ENCODE measurements around the gene ANKZF1. TPM values are rescaled to one million over a fixed set of nuclear protein-coding genes. Genes with fewer than 3 reads are reported as not detected.
A peak's percentile ranks its signal among the peaks of the same experiment; 100 is the strongest.

Gene ANKZF1
- total RNA-seq, 4 donors from 2014 or later, result 20.4 to 34.1 (median 27.6) TPM

DNA sequence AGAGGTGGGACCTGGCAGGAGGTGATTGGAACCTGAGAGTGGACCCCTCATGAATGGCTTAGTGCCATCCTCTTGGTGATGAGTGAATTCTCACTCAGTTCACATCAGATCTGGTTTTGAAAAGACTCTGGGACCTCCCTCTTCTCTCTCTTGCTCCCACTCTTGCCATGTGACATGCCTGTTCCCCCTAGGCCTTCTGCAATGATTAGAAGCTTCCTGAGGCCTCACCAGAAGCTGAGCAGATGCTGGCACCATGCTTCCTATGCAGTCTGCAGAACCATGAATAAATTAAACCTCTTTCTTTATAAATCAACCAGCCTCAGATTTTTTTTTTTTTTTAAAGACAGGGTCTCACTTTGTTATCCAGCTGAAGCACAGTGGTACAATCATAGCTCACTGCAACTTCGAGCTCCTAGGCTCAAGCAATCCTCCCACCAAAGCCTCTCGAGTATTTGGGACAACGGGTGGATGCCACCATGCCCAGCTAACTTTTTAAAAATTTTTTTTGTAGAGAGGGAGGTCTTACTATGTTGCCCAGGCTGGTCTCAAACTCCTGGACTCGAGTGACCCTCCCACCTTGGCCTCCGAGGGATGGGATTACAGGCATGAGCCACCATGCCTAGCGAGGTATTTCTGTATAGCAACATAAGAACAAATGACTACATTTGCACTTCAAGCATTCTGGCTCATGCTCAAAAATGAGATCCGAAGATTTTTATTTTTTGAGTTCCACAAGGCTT lies 25.0 kb upstream of the ANKZF1 start:
- Histone ChIP-seq H3K27me3 (peaks cover 0 to 10% (median 1%) of the 10 kb centered on the region in 4 donors), H3K36me3 (peaks cover 0 to 16% (median 16%) of the 10 kb centered on the region in 4 donors), H3K27ac (replicated peaks in 1 of 4) (no peak overlapping the region), H3K4me1 (peaks cover 17 to 24% (median 23%) of the 10 kb centered on the region in 4 donors), H3K9me3 (no peaks in the 10 kb centered on the region), H3K4me3 (no peak overlapping the region)
- TF ChIP-seq POLR2AphosphoS5 (IDR thresholded peaks at IDR 0.05), result no peak
- TF ChIP-seq, protein P1, sequence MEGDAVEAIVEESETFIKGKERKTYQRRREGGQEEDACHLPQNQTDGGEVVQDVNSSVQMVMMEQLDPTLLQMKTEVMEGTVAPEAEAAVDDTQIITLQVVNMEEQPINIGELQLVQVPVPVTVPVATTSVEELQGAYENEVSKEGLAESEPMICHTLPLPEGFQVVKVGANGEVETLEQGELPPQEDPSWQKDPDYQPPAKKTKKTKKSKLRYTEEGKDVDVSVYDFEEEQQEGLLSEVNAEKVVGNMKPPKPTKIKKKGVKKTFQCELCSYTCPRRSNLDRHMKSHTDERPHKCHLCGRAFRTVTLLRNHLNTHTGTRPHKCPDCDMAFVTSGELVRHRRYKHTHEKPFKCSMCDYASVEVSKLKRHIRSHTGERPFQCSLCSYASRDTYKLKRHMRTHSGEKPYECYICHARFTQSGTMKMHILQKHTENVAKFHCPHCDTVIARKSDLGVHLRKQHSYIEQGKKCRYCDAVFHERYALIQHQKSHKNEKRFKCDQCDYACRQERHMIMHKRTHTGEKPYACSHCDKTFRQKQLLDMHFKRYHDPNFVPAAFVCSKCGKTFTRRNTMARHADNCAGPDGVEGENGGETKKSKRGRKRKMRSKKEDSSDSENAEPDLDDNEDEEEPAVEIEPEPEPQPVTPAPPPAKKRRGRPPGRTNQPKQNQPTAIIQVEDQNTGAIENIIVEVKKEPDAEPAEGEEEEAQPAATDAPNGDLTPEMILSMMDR (IDR thresholded peaks at IDR 0.05), result no peak
- intact Hi-C loops (cut with DNase I), result loop anchor here (5.0 kb wide), 1 partner anchor 42 kb away; the partner anchor contains the start of gene NHEJ1
- 94% methylated on average over 7 of the region's 7 CpGs for WGBS
- DNase-seq (ENCODE audit: extremely low spot score), result no peak

DNA sequence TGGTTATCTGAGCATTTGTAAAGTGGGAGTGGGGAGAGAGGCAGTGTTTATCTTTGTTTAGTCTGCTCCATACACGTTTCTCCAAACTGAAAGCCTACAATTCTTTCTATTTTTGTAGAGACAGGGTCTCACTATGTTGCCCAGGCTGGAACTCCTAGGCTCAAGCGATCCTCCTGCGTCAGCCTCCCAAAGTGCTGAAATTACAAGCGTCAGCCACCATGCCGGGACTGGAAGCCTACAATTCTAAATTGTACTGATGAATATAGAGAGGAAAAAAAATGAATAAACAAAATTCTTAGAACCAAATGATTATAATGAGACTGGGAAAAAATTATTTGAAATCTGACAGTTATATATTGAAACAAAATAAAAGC lies 24.5 kb upstream of the ANKZF1 start:
- no peak for DNase-seq (ENCODE audit: extremely low spot score)
- TF ChIP-seq EP300 (IDR thresholded peaks at IDR 0.05), result no peak
- TF ChIP-seq POLR2A (IDR thresholded peaks at IDR 0.05; ENCODE audit: low read depth), result no peak
- no peak for TF ChIP-seq POLR2AphosphoS5 (IDR thresholded peaks at IDR 0.05)
- TF ChIP-seq, protein P1 (IDR thresholded peaks at IDR 0.05), result no peak
- Histone ChIP-seq H3K27ac (replicated peaks in 1 of 4) (no peak overlapping the region), H3K4me3 (no peak overlapping the region), H3K9me3 (no peaks in the 10 kb centered on the region), H3K36me3 (peaks cover 0 to 22% (median 21%) of the 10 kb centered on the region in 4 donors), H3K27me3 (peaks cover 0 to 5% (median 1%) of the 10 kb centered on the region in 4 donors), H3K4me1 (peaks cover 17 to 24% (median 23%) of the 10 kb centered on the region in 4 donors)
- intact Hi-C loops (cut with DNase I), result loop anchor here (5.0 kb wide), 1 partner anchor 43 kb away; the partner anchor contains the start of gene NHEJ1
- 83% methylated on average over 5 of the region's 5 CpGs for WGBS

DNA sequence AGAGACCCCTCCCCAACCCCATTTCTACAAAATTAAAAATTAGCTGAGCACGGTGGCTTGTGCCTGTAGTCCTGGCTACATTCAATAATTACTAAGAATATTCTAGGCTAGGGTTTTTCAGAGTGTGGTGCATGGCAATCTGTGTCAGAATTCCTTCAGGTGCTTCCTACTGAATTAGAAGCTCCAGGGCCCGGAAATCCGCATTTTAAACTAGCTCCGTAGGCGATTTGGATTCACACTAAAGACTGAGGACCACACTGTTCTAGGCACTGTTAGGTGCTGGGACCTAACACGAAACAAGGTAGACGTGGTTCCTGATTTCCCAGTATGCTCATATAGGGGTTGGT lies 23.7 kb upstream of the ANKZF1 start:
- Histone ChIP-seq H3K4me3 (peak overlapping the region; percentile 71 to 97 (median 78)), H3K36me3 (peaks cover 0 to 30% (median 29%) of the 10 kb centered on the region in 4 donors), H3K4me1 (peaks cover 17 to 24% (median 23%) of the 10 kb centered on the region in 4 donors), H3K27ac (replicated peaks in 1 of 4) (peak overlapping the region; percentile 90 to 99 (median 96)), H3K27me3 (peaks cover 0 to 2% (median 0%) of the 10 kb centered on the region in 4 donors), H3K9me3 (no peaks in the 10 kb centered on the region)
- intact Hi-C loops (cut with DNase I), result loop anchor here (2.0 to 5.0 kb wide), 2 partner anchors 27 to 44 kb away; partner anchors contain the start of genes NHEJ1 and RETREG2
- TF ChIP-seq POLR2A (IDR thresholded peaks at IDR 0.05; ENCODE audit: low read depth) (no peak), POLR2AphosphoS5 (IDR thresholded peaks at IDR 0.05) (no peak), EP300 (IDR thresholded peaks at IDR 0.05) (no peak)
- TF ChIP-seq, protein P1 (IDR thresholded peaks at IDR 0.05), result no peak
- WGBS, result 17% methylated on average over 7 of the region's 7 CpGs
- DNase-seq (ENCODE audit: extremely low spot score), result no peak

DNA sequence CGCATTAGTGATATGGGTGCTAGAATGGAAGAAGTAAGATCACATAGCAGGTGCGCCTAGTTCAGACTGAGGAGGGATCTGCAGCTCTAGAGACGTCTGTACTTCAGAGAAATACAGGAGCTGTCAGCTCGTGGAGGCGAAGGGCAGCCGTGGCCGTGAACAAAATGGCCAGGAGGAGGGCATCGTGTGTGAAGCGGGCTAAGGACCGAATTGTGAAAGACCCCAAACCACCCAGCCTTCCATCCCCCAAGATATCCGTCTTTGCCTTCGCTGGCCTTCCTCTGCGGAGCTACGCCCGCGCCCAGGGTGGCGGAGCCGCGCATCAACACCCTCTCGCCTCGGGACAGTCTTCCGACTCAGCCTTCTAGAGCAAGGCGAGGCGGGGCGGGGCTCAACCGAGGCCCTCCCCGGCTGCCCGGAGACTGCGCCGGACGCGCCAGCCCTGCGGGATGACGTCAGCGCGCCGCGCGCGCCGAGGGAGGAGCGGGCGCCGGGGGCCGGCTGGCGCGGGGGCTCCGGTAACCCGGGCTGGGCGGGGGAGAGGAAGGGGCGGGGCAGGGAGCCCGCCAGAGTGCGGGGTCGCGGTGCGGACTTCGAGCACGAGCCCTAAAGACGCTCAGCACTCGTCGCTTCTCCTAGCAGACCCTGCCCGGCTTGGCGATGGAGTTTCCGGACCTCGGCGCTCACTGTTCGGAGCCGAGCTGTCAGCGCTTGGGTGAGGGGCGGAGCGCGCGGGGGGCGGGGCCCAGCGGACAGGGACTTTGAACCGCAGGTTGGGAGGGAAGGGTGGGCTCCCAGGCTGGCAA lies 23.1 kb upstream of the ANKZF1 start, which contains the start of gene ZFAND2B:
ZFAND2B (plus strand) TSS at position 455 of the 806 bp plus-strand sequence; CDS start at position 661, 206 bp downstream.
- peak; percentile 97 for DNase-seq (ENCODE audit: extremely low spot score)
- H3K27ac ChIP-seq (replicated peaks in 1 of 4), result peak within 1 kb of the TSS; percentile 90 to 99 (median 96)
- H3K4me1 ChIP-seq, result peaks cover 17 to 24% (median 23%) of the 10 kb centered on the region in 4 donors
- peak; percentile 78 for TF ChIP-seq POLR2A (IDR thresholded peaks at IDR 0.05; ENCODE audit: low read depth)
- no peak for TF ChIP-seq EP300 (IDR thresholded peaks at IDR 0.05)
- TF ChIP-seq, protein P1 (IDR thresholded peaks at IDR 0.05), result peak in 2 of 3 experiments; percentile 22 to 31
- peak; percentile 99 to 100 for TF ChIP-seq POLR2AphosphoS5 (IDR thresholded peaks at IDR 0.05)
- H3K27me3 ChIP-seq, result peaks cover 0 to 2% (median 0%) of the 10 kb centered on the region in 4 donors
- H3K9me3 ChIP-seq, result no peaks in the 10 kb centered on the region
- peaks cover 0 to 35% (median 34%) of the 10 kb centered on the region in 4 donors for H3K36me3 ChIP-seq
- peak within 1 kb of the TSS; percentile 71 to 97 (median 78) for H3K4me3 ChIP-seq
- intact Hi-C loops (cut with DNase I), result loop anchor here (2.0 to 5.0 kb wide), 2 partner anchors 28 to 44 kb away; partner anchors contain the start of genes NHEJ1 and RETREG2
- under 1% methylated on average over 18 of the region's 76 CpGs for WGBS
